ENCODE results near the gene ABHD12. TPM values are rescaled to one million over a fixed set of nuclear protein-coding genes. Genes with fewer than 3 reads are reported as not detected.

The ABHD12 gene
- total and polyA plus RNA-seq, 2 donors (not counting 1 experiment from before 2014, with no cell fraction given) = 9.6 to 28.3 TPM

DNA sequence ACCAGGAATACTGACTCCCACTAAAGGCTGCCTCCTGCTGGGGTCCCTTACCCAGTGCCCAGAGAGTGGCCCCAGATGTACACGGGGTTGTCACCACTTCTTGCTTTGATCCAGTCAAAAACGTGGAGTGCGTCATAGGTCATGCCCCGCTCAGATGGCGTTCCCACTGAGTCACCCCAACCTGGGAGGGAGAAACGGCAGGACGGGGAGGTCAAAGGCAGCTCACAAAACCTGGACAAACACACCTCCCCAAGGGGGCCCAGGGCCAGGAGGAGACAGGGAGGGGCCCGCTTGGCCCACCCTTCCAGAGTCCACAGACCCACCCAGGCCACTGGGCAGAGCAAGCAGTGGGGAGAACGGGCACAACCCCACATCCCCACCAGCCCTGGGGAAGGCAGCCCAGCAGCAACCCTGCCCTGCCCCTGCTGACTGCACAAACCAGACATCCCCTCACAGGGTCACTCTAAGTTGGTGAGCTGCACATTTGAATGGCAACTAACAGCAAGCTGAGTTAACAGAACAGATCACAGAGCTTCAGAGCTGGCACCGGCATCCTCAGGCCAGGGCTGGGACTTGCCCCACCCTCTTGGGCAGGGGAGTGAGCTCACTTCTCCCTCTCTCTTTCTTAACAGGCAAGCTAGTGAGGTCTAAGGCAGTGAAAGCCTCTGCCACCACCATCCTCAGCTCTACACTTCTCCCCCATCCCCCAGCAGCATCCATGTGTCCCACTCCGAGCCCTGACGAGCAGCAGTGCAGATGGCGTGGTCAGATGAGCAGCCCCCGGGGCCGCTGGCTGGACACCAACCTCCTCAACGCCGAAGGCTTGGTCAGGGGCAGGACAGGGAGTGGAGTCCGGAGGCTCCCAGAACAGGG is 81.0 kb downstream of the ABHD12 start:
- POLR2A ChIA-PET = interaction anchor here (0.9 kb wide), 1 partner anchor 28 kb away, joined by 3 read pairs; no protein-coding TSS in a partner anchor
- DNase-seq (no peak), ATAC-seq (ENCODE audit: low read depth) (peak; percentile 57)
- TF ChIP-seq CTCF (IDR thresholded peaks at IDR 0.05) = no peak
- TF ChIP-seq EZH2 (IDR thresholded peaks at IDR 0.05; ENCODE audit: borderline replicate concordance, insufficient read depth, low read depth, low read length, poor library complexity, severe bottlenecking) = no peak
- no peaks in the 10 kb centered on the region for H3K9me3 Mint-ChIP-seq (ENCODE audit: insufficient read depth)
- H3K4me3 ChIP-seq (ENCODE audit: control extremely low read depth in 1 of 5, extremely low read depth in 1 of 5, insufficient read depth in 1 of 5, low read depth in 2 of 5, low read length in 4 of 5) = no peak overlapping the region
- no peaks in the 10 kb centered on the region for H3K27me3 ChIP-seq (replicated peaks in 1 of 4; ENCODE audit: control extremely low read depth in 1 of 4, control insufficient read depth in 3 of 4, insufficient read depth in 4 of 4, low read length in 3 of 4)
- peaks cover 24% of the 10 kb centered on the region for H3K4me1 Mint-ChIP-seq
- no peaks in the 10 kb centered on the region for H3K27me3 Mint-ChIP-seq
- H3K27ac ChIP-seq (ENCODE audit: low read length in 2 of 2) = no peak overlapping the region
- H3K4me1 ChIP-seq (ENCODE audit: control insufficient read depth in 2 of 2, insufficient read depth in 2 of 2, low read length in 2 of 2) = peaks cover 10 to 19% of the 10 kb centered on the region in 2 donors
- H3K4me2 ChIP-seq (replicated peaks; ENCODE audit: low read depth, low read length, poor library complexity, severe bottlenecking) = peak overlapping the region; percentile 55
- peaks cover 0 to 2% of the 10 kb centered on the region in 2 experiments for H3K36me3 ChIP-seq (replicated peaks in 1 of 2; ENCODE audit: control extremely low read depth in 1 of 2, control insufficient read depth in 1 of 2, extremely low read depth in 1 of 2, insufficient read depth in 2 of 2, low read length in 1 of 2)
- peak overlapping the region; percentile 39 for H3K4me3 Mint-ChIP-seq
- no peak overlapping the region for H3K9ac ChIP-seq (ENCODE audit: low read length)
- CTCF ChIA-PET = interaction anchor here (1.4 to 1.5 kb wide), 4 partner anchors 10 to 89 kb away, joined by 3 to 14 read pairs (median 8); partner anchors contain the start of gene PYGB
- peak overlapping the region; percentile 82 for H3K27ac Mint-ChIP-seq
- H3K9me3 ChIP-seq (ENCODE audit: control extremely low read depth in 1 of 3, control insufficient read depth in 2 of 3, insufficient read depth in 1 of 3, low read length in 2 of 3) = peaks cover 0 to 2% (median 0%) of the 10 kb centered on the region in 3 donors
- no peaks in the 10 kb centered on the region for H3K79me2 ChIP-seq (ENCODE audit: control insufficient read depth, insufficient read depth, low read length)
- intact Hi-C loops (cut with micrococcal nuclease) = loop anchor here (1.0 to 10.0 kb wide), 4 partner anchors 81 to 388 kb away; partner anchors contain the start of genes ABHD12, NANP and ZNF337
- 94% methylated on average over 18 of the region's 18 CpGs for WGBS (ENCODE audit: insufficient coverage)
- H4K20me1 ChIP-seq (ENCODE audit: control insufficient read depth, insufficient read depth, low read length, poor library complexity, severe bottlenecking) = no peaks in the 10 kb centered on the region
- no peak overlapping the region for H2AFZ ChIP-seq (ENCODE audit: insufficient read depth, low read depth, low read length, poor library complexity, severe bottlenecking)
